Measurements from ENCODE around the gene PLA2G2C. TPM values are rescaled to one million over a fixed set of nuclear protein-coding genes. Genes with fewer than 3 reads are reported as not detected.

The PLA2G2C gene
- total and polyA plus RNA-seq, 2 of the 8 experiments (the other 6 are each of a cell fraction or from before 2014, with no cell fraction given) = not detected

- TF ChIP-seq CTCF (IDR thresholded peaks at IDR 0.05; ENCODE audit: control extremely low read depth in 1 of 3, insufficient read depth in 1 of 3, low read depth in 1 of 3, low read length in 3 of 3) = no peak
- TF ChIP-seq SAP30 (IDR thresholded peaks at IDR 0.05; ENCODE audit: insufficient read depth, insufficient replicate concordance, low read length) = no peak
- no peak for TF ChIP-seq NANOG (IDR thresholded peaks at IDR 0.05; ENCODE audit: insufficient read depth, low read depth, low read length, poor library complexity, severe bottlenecking)
- no peak for TF ChIP-seq CTBP2 (IDR thresholded peaks at IDR 0.05; ENCODE audit: borderline replicate concordance, insufficient read depth, insufficient read length, low read length)
Observed at GRCh38 chr1:20179371-20180128, 6.8 kb downstream of the PLA2G2C start (continued).

Data from H1 (cell line).